GM20000 (cell line): ENCODE results near the gene WWOX.

Experiments
- DNase-seq: peaks from one replicate; pipeline ENCODE4 v3.0.0; 2012; ENCODE audit warnings: low spot score
- TF ChIP-seq, protein P1 (sequence below): IDR thresholded peaks from 2 replicates; pipeline ENCODE4 v1.5.1; 2012; ENCODE audit warnings: mild to moderate bottlenecking, control low read depth; ENCODE audit errors: extremely low read depth, missing control alignments

Gene WWOX

DNA sequence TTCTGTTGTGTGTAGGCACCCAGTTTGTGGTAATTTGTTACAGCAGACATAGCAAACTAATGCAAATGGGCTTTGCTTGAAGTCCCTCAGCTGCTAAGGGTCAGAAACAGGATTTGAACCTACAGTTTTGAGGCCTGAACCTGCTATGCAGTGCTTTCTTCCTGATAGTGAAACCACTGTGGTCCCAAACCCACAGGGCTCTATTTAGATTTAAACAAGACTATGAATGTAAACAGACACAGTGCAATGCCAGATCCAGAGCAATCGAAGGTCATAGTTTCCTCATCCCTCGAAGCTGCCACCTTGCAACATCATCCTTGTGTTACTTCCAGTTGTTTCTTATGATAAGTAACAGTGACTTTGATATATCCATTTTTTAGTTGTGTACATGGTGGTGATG, 630.2 kb downstream of the WWOX start:
- no peak for DNase-seq
- TF ChIP-seq, protein P1, sequence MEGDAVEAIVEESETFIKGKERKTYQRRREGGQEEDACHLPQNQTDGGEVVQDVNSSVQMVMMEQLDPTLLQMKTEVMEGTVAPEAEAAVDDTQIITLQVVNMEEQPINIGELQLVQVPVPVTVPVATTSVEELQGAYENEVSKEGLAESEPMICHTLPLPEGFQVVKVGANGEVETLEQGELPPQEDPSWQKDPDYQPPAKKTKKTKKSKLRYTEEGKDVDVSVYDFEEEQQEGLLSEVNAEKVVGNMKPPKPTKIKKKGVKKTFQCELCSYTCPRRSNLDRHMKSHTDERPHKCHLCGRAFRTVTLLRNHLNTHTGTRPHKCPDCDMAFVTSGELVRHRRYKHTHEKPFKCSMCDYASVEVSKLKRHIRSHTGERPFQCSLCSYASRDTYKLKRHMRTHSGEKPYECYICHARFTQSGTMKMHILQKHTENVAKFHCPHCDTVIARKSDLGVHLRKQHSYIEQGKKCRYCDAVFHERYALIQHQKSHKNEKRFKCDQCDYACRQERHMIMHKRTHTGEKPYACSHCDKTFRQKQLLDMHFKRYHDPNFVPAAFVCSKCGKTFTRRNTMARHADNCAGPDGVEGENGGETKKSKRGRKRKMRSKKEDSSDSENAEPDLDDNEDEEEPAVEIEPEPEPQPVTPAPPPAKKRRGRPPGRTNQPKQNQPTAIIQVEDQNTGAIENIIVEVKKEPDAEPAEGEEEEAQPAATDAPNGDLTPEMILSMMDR, result no peak

DNA sequence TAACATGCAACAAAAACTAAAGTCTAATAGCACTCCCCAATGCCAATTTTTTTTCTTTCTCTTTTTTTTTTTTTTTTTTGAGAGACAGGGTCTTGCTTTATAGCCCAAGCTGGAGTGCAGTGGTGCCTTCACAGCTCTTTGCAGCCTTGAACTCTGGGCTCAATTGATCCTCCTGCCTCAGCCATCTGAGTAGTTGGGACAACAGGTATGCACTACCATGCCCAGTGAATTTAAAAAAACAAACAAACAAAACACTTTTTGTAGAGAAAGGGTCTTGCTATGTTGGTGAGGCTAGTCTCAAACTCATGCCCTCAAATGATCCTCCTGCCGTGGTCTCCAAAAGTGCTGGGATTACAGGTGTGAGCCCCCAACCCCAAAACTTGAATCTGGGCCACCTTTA, 632.3 kb downstream of the WWOX start:
- TF ChIP-seq, protein P1, result no peak
- no peak for DNase-seq

- no peak for DNase-seq
- TF ChIP-seq, protein P1, result no peak
Observed at GRCh38 chr16:78732696-78733095, 633.2 kb downstream of the WWOX start.

DNA sequence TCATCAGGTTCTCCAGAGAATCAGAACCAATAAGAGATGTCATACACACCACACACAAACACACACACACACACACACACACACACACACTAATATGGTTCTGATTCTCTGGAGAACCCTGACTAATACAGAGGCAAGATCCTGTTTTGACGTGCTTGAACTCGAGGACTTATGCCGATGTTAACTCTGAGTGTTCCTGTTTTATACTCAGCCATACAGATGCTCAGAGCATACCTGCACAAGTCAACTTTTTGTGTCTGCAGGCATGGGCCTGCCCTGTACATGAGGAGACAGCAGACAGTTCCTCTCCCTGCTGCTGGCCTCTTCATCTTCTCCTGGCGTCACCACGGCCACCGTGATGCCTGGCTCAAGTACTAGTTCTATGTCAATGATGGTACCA, 635.9 kb downstream of the WWOX start:
- TF ChIP-seq, protein P1, result no peak
- DNase-seq, result no peak

DNA sequence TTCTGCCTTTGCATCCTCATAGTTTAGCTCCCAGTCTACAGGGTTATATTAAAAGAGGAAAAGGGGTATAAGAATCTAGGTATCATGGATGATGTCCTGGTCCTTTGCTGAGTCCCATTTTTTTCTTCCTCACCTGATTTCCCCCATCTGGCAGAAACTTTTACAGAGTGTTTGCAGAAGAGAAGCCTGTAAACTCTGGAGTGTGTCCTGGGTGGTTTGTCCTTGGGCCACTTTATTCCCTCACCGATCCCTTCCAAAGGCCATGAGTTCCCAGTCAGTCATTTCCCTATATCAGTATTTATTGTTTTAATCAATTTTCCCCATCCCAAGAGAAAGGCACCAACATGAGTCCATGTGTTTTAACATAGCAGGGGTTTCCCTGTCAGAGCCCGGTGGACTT, 638.2 kb downstream of the WWOX start:
- no peak for DNase-seq
- TF ChIP-seq, protein P1, result no peak

DNA sequence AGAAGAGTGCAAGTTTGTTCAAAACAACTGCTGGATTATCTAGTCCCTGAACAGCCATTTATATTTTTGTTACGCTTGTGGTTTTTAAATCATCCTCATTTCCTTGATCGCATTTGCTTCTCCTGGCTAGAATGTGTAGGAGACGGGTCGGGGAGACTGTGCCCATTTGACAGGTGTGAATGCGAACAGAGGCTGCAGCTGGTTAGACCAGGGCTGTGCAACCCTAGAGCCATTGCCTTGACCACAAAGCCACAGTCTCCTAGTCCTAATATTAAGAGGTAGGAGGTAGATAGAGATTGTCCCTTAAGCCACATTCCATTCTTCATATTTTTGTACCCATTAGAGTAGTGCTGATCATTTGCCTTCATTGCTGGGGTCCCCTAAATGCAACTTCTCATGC, 639.1 kb downstream of the WWOX start:
- TF ChIP-seq, protein P1, result no peak
- no peak for DNase-seq

DNA sequence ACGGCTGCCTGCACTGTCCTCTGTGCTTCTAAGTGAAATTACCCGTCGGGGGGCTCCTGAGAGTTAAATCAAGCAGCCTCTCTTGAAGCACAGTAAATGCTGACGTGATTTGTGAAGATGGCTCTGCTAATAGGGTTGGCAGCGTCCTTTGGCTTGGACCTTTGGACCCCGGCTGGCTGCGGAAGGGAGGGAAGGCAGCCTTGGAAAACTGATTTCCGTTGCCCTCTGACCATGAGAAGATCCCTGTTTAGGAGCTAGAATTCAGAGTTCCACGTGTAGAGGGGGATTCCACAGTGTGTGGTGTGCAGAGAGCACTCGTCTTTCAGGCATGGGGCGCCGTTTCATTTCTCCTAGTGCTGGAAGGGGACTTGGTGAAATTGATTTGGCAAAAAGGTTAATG, 640.8 kb downstream of the WWOX start:
- DNase-seq, result no peak
- TF ChIP-seq, protein P1, result no peak
